Stimulated activated naive CD8-positive, alpha-beta T cell treated with anti-CD3 and anti-CD28 coated beads, Interleukin-15, Interleukin-2, amounts not matched to agents 100 U/mL and 50 U/mL, for 24 hours (primary cell): Measurements from ENCODE around the gene CCL18.
"Not testable (repeated sequence)": the region's sequence is repeated elsewhere in the genome, so short reads cannot be mapped to it uniquely, and the experiment has no call there.

Experiments used
- ATAC-seq: fragments of 150-1000 bp; cut with Tn5 transposase; one replicate; pipeline ENCODE4 v1.10.0; 2021
- DNase-seq: peaks from one replicate; pipeline ENCODE4 v3.0.0; 2021

CCL18 gene

DNA sequence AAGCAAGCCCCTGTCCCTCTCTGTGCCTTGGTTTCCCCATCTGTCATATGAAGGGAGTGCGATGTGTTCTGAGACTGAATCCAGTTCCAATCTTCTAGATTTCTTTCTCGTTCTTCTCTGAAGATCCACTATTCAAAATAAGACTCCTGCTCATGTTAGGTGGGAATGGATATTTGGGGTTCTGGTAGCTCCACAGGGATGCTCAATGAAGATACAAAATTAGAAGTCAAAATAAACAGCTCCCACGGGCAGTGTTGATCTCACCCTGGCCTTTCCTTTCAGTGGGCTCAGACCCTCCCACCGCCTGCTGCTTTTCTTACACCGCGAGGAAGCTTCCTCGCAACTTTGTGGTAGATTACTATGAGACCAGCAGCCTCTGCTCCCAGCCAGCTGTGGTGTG is 40.2 kb downstream of the CCL18 start:
- peak; percentile 6 for ATAC-seq
- not testable (repeated sequence) for DNase-seq

DNA sequence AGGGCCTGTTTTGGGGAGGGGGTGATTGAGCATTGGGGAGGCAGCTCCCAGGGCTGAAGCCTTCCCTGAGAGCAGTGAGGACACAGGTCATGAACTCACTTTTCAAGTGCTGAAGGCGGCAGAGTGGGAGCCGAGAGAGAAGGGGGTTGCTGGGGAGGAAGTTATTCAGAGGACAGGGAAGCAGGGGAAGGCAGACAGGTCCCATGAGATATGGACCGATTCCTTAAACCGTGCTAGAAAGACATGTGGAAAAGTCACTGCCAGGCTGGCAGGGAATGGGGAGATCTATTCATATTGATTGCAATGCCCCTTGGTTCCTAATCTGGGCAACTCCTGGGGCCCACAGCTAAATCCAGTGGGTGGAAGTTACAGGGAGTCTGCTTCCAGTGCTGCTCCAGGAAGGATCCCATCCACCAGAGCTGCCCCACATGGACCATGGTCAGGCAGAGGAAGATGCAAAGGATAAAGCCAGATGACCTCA is 40.7 kb downstream of the CCL18 start:
- ATAC-seq (no peak), DNase-seq (no peak)

DNA sequence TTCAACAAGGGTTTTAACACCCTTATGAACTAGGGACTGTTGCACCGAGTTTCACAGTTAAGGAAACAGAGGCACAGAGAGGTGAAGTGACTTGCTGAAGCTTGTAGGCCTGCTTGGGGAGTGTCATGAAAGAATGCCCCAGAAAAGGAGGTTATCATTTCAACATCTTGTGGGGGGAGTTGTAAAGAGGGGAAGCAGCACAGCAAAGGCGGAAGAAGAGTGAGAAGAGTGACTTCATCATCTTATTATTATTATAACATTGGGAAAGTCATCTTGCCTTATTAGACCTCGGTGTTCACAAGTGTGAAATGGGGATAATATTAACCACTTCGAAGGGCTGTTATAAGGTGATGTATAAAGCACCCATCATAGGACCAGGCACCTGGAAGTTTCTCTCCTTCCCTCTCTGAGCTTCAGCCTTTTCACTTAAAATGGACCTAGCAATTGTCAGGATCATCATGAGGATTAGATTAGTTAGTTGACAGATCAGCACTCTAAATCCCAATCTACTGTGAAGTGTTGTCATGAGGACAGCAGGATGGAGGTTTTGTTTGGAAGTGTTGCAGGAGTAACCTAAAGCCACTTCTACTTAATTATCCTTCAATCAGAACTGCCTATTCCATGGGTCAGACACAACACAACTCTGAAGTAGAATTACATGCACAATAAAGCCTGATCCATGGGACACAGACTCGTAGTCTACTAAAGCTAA is 41.9 kb downstream of the CCL18 start:
- ATAC-seq (no peak), DNase-seq (no peak)

DNA sequence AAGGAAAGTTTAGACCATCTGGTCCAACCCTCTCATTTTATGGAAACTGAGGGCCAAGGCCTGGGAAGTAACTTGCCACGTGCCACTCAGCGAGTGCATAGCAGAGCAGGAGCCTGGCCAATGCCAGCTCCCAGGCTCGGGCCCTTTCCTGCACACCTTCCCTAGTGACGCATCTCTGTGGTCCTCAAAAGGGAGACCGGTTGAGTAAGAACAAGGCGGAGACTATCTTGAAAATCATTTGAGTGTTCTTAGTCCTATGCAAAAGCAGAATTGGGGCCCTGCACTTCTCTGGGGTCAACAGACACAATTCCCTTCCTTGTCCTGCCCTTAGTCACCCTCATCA is 42.4 kb downstream of the CCL18 start:
- DNase-seq (no peak), ATAC-seq (no peak)

DNA sequence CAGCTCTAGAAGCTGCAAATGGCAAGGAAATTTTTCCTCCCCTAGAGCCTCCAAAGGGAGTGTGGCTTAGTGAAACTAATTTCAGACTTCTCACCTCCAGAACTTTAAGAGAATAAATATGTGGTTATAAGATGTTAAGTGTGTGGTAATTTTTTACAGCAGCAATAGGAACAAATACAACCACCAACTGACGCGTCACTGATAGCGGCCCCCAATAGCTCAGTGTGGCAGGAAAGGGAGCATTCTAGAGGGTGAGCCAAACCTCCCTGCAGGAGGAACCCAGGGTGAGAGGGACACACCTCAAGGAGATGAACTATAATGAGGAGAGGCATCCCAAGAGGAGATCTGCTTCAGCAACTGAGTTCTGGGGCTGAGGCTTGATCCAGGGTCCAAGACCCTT is 43.6 kb downstream of the CCL18 start:
- ATAC-seq (no peak), DNase-seq (no peak)

DNA sequence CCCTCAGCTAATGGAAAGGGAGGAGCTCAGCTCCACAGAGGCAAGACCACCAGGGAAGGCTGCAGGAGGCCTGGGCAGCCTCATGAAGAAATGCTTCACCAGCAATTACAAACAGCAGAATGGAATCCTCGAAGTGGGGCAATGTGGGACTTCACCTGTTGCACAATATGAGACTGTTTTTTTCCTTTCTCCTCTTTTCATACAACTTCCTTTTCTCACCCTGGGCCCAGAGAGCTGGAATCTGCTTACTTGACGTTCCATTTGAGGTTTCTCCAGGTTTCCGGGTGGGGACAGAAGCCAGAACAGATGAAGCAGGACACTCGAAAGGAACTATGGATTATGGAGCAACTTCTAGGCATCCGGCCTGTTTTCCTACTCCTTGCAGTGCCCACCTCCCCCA is 44.2 kb downstream of the CCL18 start:
- not testable (repeated sequence) for ATAC-seq, DNase-seq

DNA sequence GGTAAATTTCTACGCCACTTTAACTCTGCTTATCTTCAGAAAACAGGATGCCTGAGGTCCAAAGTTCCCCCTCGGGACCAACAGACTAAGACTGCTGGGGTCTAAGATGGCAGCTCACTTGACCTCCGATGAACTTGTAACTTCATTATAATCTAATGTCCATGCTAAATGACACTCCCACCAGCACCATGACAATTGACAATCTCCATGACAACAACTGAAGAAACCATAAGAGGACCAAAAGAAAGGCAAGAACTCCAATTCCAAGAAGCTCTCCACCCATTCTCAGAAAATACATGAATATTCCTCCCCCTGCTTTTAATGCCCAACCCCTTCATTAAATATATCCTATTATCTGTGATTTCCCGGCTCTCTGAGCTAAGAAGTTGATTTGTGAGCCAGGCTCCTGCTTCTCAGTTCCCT is 47.0 kb downstream of the CCL18 start:
- ATAC-seq (no peak), DNase-seq (no peak)

DNA sequence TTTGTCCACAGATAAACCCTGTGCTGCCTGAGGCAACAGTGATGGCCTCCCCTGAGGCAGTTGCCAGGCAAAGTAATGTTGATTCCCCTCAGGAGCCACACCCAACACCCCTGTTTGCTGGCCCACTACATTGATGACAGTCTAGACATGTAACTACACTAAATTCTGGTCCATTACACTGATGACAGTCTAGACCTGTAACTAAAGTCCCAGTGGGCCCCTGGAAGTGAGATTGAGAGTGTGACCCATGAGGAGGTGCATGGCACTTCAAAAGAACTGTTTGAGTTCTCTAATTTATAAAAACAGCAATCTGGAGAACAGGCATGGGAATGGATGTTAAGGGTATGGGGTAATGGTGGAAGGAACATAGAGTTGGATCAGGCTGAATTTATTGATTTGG is 48.5 kb downstream of the CCL18 start:
- no peak for ATAC-seq
- no peak for DNase-seq

DNA sequence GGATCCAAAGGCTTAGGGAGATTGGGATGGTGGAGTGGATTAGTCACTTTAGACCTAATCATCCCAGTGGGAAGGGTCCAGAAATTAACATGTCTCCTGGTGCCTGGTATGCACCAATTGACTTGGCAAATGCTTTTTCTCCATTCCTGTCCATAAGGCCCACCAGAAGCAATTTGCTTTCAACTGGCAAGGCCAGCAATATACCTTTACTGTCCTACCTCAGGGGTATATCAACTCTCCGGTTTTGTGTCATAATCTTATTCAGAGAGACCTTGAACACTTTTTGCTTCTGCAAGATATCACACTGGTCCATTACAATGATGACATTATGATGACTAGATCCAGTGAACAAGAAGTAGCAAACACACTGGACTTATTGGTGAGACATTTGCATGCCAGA is 49.1 kb downstream of the CCL18 start:
- ATAC-seq, DNase-seq: not testable (repeated sequence)

DNA sequence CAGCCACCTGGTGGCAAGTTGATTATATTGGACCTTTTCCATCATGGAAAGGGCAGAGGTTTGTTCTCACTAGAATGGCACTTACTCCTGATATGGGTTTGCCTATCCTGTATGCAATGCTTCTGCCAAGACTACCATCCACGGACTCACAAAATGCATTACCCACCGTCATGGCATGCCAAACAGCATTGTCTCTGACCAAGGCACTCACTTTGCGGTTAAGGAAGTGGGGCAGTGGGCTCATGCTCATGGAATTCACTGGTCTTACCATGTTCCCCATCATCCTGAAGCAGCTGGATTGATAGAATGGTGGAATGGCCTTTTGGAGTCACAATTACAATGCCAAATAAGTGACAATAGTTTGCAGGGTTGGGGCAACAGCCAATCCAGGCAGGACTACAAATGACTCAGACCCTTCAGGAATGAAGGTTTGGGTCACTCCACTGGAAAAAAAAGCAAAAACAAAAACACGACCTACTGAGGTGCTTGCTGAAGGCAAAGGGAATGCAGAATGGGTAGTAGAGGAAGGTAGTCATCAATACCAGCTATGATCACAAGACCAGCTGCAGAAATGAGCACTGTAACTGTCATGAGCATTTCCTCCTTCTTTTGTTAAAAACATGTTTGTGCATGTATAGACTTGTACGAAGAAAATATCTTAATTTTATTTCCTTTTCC is 51.0 kb downstream of the CCL18 start:
- DNase-seq, ATAC-seq: not testable (repeated sequence)

DNA sequence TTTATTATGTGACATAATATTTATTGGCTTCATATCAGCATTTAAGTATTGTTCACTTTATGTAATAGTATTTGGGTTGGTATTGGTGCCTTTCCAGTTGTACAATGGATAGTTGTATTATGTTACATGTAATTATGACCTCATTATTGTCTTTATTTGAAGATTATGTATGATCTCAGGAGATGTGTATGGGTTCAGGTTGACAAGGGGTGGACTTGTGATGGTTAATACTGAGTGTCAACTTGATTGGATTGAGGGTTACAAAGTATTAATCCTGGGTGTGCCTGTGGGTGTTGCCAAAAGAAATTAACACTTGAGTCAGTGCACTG is 51.5 kb downstream of the CCL18 start:
- ATAC-seq, DNase-seq: not testable (repeated sequence)

DNA sequence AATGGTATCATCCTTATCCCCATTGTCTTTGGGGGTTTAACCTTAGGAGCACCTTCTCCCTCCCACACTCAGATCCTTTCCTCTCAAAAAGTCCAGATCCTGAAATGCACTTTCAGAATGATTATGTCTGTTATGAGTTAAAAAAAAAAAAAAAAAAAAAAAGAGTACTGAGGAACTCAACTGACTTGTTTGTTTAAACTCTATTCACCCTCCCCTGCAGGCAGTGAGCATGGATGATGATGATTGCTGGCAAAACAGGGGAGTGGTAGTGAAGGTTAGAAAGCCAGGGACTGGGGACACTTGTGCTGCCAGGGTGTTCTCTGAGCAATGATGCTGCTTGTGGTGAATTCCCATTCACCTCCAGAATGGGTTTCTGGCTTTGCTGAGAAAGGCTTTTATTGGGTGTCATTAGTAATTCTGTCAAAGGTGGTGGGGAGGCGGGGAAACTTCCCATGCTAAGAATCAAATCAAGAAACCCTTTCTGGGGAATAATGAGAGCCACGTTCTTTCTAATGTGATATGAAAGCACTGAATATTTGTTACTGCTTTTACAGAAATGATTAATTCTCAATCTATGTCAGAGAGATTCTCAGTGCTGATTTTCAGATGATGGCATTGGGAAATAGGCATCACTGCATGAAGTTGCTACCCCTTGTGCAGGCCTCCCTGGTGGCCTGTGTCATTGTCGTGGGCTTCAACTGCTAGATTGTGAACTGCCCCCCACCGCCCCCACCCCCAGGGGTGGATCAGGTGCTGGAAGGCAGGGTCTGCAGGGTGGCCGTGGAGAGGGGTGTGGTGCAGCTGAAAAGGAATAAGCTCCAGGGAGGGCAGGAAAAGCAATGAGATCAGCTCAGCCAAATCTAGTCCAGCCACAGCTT is 53.7 kb downstream of the CCL18 start:
- peak; percentile 57 for DNase-seq
- peak; percentile 94 for ATAC-seq

DNA sequence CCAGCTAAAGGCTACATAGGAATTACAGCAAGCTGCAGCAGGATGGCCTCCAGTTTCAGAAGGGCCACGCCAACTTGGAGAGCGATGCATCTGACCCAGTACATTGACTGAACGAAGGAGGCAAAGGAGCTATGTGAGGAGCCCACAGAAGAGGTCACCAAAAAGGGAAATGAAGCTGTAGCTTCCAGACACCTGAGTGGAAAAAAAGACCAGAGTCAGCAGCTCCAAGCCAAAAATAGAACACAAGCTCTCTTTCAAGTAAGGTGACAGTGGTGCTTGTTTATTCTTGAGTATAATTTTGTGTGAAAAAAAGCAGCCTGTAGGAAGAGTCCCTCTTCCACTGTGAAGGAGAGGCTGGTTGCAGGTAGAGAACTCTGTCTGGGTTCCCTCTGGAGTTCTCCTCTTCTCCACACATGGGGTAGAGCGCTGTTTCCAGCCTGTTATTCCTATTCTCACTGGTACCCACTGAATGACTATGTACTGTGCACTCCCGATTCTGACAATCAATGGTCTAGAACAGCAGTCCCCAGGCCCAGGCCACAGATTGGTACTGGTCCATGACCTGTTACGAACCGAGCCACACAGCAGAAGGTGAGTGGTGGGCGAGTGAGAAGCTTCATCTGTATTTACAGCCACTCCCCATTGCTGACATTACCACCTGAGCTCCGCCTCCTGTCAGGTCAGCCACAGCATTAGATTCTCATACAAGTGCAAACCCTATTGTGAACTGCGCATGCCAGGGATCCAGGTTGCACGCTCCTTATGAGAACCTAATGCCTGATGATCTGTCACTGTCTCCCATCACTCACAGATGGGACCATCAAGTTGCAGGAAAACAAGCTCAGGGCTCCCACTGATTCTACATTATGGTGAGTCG is 54.6 kb downstream of the CCL18 start:
- ATAC-seq (no peak), DNase-seq (no peak)

DNA sequence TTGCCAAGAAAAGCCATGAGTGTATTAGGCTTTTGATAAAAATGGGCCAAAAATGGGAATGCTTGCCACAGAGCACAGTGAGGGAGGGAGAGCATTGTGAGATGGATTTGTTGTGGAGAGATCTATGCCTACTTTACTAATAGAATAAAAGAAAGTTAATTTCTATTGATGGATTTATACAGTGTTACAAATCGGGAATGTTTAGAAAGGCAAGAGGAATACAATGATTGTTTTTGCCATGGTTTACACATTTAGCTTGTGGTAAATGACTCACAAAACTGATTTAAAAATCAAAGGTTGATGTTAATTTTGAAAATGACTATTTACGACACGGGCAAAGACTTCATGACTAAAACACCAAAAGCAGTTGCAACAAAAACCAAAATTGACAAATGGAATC is 56.1 kb downstream of the CCL18 start:
- no peak for ATAC-seq
- DNase-seq = no peak

DNA sequence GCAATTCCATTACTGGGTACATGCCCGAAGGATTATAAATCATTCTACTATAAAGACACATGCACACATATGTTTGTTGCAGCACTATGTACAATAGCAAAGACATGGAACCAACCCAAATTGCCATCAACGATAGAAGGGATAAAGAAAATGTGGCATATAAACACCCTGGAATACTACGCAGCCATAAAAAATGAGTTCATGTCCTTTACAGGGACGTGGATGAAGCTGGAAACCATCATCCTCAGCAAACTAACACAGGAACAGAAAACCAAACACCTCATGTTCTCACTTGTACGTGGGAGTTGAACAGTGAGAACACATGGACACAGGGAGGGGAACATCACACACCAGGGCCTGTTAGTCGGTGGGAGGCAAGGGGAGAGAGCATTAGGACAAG is 57.0 kb downstream of the CCL18 start:
- not testable (repeated sequence) for DNase-seq

More for the DNA sequence above, 57.0 kb downstream of the CCL18 start:
- not testable (repeated sequence) for ATAC-seq
